T-helper 1 cell treated with Interleukin-12 subunit alpha and Interleukin-12 subunit beta and Interleukin-4 antibody, amounts not matched to agents 30 μg/mL and 1 μg/mL, for 36 hours (primary cell): Measurements from ENCODE around the gene UNC13C.

Source experiments
- H3K27ac Mint-ChIP-seq: one replicate; pipeline ENCODE4 v1.8.0; 2021; ENCODE audit warnings: mild to moderate bottlenecking, mixed read lengths
- H3K27me3 Mint-ChIP-seq: one replicate; pipeline ENCODE4 v1.8.0; 2021; ENCODE audit warnings: low read depth, mixed read lengths
- H3K36me3 Mint-ChIP-seq: one replicate; pipeline ENCODE4 v1.8.0; 2021; ENCODE audit warnings: low read depth, mixed read lengths
- H3K4me1 Mint-ChIP-seq: one replicate; pipeline ENCODE4 v1.8.0; 2021; ENCODE audit warnings: low read depth, mixed read lengths
- H3K4me3 Mint-ChIP-seq: one replicate; pipeline ENCODE4 v1.8.0; 2021; ENCODE audit warnings: mild to moderate bottlenecking, moderate library complexity, mixed read lengths
- H3K9me3 Mint-ChIP-seq: one replicate; pipeline ENCODE4 v1.8.0; 2021; ENCODE audit warnings: mixed read lengths

UNC13C gene

GRCh38 chr15:54638666-54639065, 660.4 kb downstream of the UNC13C start:
- Mint-ChIP-seq H3K9me3 (peaks cover 4% of the 10 kb centered on the region), H3K4me1 (no peaks in the 10 kb centered on the region)

GRCh38 chr15:54640873-54641272, 662.6 kb downstream of the UNC13C start:
- Mint-ChIP-seq H3K27me3 (no peaks in the 10 kb centered on the region), H3K4me3 (no peak overlapping the region), H3K9me3 (peaks cover 4% of the 10 kb centered on the region), H3K27ac (no peak overlapping the region), H3K4me1 (no peaks in the 10 kb centered on the region), H3K36me3 (no peaks in the 10 kb centered on the region)

More at GRCh38 chr15:54638666-54639065, 660.4 kb downstream of the UNC13C start:
- Mint-ChIP-seq H3K36me3 (no peaks in the 10 kb centered on the region), H3K4me3 (no peak overlapping the region), H3K27me3 (no peaks in the 10 kb centered on the region), H3K27ac (no peak overlapping the region)

- Mint-ChIP-seq H3K4me3 (no peak overlapping the region), H3K27me3 (no peaks in the 10 kb centered on the region), H3K36me3 (no peaks in the 10 kb centered on the region), H3K9me3 (peaks cover 16% of the 10 kb centered on the region), H3K4me1 (no peaks in the 10 kb centered on the region), H3K27ac (no peak overlapping the region)
These were observed 666.6 kb downstream of the UNC13C start for GRCh38 chr15:54644796-54645195.

GRCh38 chr15:54659646-54660045, 681.4 kb downstream of the UNC13C start:
- Mint-ChIP-seq H3K9me3 (no peaks in the 10 kb centered on the region), H3K27me3 (no peaks in the 10 kb centered on the region), H3K4me1 (no peaks in the 10 kb centered on the region), H3K4me3 (no peak overlapping the region), H3K36me3 (no peaks in the 10 kb centered on the region), H3K27ac (no peak overlapping the region)

- no peak overlapping the region for H3K27ac Mint-ChIP-seq
- H3K9me3 Mint-ChIP-seq, result no peaks in the 10 kb centered on the region
- no peaks in the 10 kb centered on the region for H3K36me3 Mint-ChIP-seq
- H3K27me3 Mint-ChIP-seq, result no peaks in the 10 kb centered on the region
- no peaks in the 10 kb centered on the region for H3K4me1 Mint-ChIP-seq
- no peak overlapping the region for H3K4me3 Mint-ChIP-seq
These were observed 682.1 kb downstream of the UNC13C start for GRCh38 chr15:54660356-54660755.

GRCh38 chr15:54675241-54675640, 697.0 kb downstream of the UNC13C start:
- Mint-ChIP-seq H3K4me3 (no peak overlapping the region), H3K4me1 (no peaks in the 10 kb centered on the region), H3K9me3 (peaks cover 33% of the 10 kb centered on the region), H3K27ac (no peak overlapping the region), H3K27me3 (no peaks in the 10 kb centered on the region), H3K36me3 (no peaks in the 10 kb centered on the region)

GRCh38 chr15:54681584-54681983, 703.3 kb downstream of the UNC13C start:
- Mint-ChIP-seq H3K4me3 (no peak overlapping the region), H3K4me1 (no peaks in the 10 kb centered on the region), H3K9me3 (no peaks in the 10 kb centered on the region), H3K27ac (no peak overlapping the region), H3K36me3 (no peaks in the 10 kb centered on the region), H3K27me3 (no peaks in the 10 kb centered on the region)
